Esophagus muscularis mucosa (tissue), 4 donors: Measurements from ENCODE around the gene RSBN1L.

Experiments used
- EP300 ChIP-seq: sonication (generic); formaldehyde crosslinking; IDR thresholded peaks from one replicate; pipeline ENCODE4 v1.6.1; 2017; ENCODE audit warnings: antibody characterized with exemption
- POLR2A ChIP-seq: fragments of 450-650 bp; IDR thresholded peaks from one replicate; pipeline ENCODE4 v1.6.1; 2017; ENCODE audit warnings: antibody characterized with exemption, moderate library complexity, mild to moderate bottlenecking, low read depth
- TF ChIP-seq, protein P1 (sequence below), 3 experiments: fragments of 200-600 bp in 2 of 3; fragments of 450-650 bp in 1 of 3; sonication (generic) in 2 of 3; IDR thresholded peaks; one replicate each; pipeline ENCODE4 v1.5.1; 2017 to 2019; ENCODE audit warnings: antibody characterized with exemption in 3 of 3, mild to moderate bottlenecking in 2 of 3, moderate library complexity in 1 of 3

DNA sequence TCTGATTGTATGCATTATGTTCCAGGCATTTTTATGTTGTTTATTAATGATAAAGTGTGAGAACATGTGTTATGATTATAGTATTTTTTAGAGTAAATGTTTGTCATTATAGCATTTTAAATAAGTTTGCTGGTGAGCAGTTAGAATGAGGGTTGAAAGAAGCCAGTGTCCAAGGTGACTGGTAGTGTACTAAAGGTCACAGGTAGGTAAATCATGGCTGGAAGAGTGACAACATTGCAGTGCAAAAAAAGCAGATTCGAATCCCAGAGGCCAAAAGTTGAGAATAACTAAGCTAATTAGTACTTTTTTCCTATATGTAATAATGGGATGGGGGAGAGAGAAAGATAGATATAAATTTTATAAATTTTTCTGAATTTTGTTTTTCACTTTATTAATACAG is 44.0 kb downstream of the RSBN1L start:
- TF ChIP-seq EP300 (no peak), POLR2A (no peak)
- TF ChIP-seq, protein P1, sequence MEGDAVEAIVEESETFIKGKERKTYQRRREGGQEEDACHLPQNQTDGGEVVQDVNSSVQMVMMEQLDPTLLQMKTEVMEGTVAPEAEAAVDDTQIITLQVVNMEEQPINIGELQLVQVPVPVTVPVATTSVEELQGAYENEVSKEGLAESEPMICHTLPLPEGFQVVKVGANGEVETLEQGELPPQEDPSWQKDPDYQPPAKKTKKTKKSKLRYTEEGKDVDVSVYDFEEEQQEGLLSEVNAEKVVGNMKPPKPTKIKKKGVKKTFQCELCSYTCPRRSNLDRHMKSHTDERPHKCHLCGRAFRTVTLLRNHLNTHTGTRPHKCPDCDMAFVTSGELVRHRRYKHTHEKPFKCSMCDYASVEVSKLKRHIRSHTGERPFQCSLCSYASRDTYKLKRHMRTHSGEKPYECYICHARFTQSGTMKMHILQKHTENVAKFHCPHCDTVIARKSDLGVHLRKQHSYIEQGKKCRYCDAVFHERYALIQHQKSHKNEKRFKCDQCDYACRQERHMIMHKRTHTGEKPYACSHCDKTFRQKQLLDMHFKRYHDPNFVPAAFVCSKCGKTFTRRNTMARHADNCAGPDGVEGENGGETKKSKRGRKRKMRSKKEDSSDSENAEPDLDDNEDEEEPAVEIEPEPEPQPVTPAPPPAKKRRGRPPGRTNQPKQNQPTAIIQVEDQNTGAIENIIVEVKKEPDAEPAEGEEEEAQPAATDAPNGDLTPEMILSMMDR (IDR thresholded peaks at IDR 0.05), result no peak
